Uterus (tissue), 2 donors: Measurements from ENCODE around the gene RAB15.

Experiments used
- CTCF ChIP-seq, 4 experiments: fragments of 200-600 bp in 2 of 4; fragments of 450-650 bp in 2 of 4; sonication (generic) in 2 of 4; IDR thresholded peaks; one replicate each; pipeline ENCODE4 v1.5.1; 2016 to 2019; ENCODE audit warnings: antibody characterized with exemption in 4 of 4, mild to moderate bottlenecking in 2 of 4, moderate library complexity in 1 of 4
- POLR2A ChIP-seq, 2 donors: fragments of 450-650 bp; IDR thresholded peaks; one replicate each; pipeline ENCODE4 v1.6.1; 2016; ENCODE audit warnings: antibody characterized with exemption in 2 of 2, mild to moderate bottlenecking in 1 of 2, moderate library complexity in 1 of 2

GRCh38 chr14:64943556-64943955, 28.6 kb downstream of the RAB15 start:
- TF ChIP-seq CTCF (IDR thresholded peaks at IDR 0.05) (no peak), POLR2A (IDR thresholded peaks at IDR 0.05) (no peak)
